H7 (cell line): Measurements from ENCODE around the gene ABCD1. TPM values are rescaled to one million over a fixed set of nuclear protein-coding genes. Genes with fewer than 3 reads are reported as not detected.
A peak's percentile ranks its signal among the peaks of the same experiment; 100 is the strongest.
"Not testable (repeated sequence)": the region's sequence is repeated elsewhere in the genome, so short reads cannot be mapped to it uniquely, and the experiment has no call there.

Experiments
- DNase-seq: peaks from one replicate; pipeline ENCODE4 v3.0.0; 2012
- H3K27me3 ChIP-seq: 2 replicates; pipeline ENCODE4 v1.6.0; 2011; ENCODE audit warnings: mild to moderate bottlenecking, low read length; ENCODE audit not compliant: control insufficient read depth, insufficient read depth
- H3K36me3 ChIP-seq: replicated peaks from 2 replicates; pipeline ENCODE4 v1.5.1; 2011; ENCODE audit warnings: low read length; ENCODE audit not compliant: control insufficient read depth, insufficient read depth
- H3K4me3 ChIP-seq: 2 replicates; pipeline ENCODE4 v1.5.1; 2011; ENCODE audit warnings: low read depth, mild to moderate bottlenecking, control low read depth, low read length, moderate library complexity; ENCODE audit not compliant: insufficient read depth
- total RNA-seq: library from RNA; depleted of rRNA; stranded (reverse); fragments of >200 nt; shearing (Covaris generic); gene quantifications from 2 replicates; pipeline ENCODE4 v1.2.3, GENCODE V29; 2014

ABCD1 gene
- total RNA-seq, 1 experiment from 2014 or later = 17.1 TPM

- not testable (repeated sequence) for H3K27me3 ChIP-seq, H3K36me3 ChIP-seq
- DNase-seq = peak; percentile 71
- H3K4me3 ChIP-seq = peak overlapping the region; percentile 35
Observed at GRCh38 chrX:153743468-153744209, 19.0 kb downstream of the ABCD1 start.

- peak; percentile 71 for DNase-seq
- H3K27me3 ChIP-seq = no peaks in the 10 kb centered on the region
- peak overlapping the region; percentile 35 for H3K4me3 ChIP-seq
- no peaks in the 10 kb centered on the region for H3K36me3 ChIP-seq
Observed at GRCh38 chrX:153744210-153745066, 19.8 kb downstream of the ABCD1 start.

- H3K4me3 ChIP-seq, DNase-seq, H3K36me3 ChIP-seq, H3K27me3 ChIP-seq: not testable (repeated sequence)
Observed at GRCh38 chrX:153745067-153745433, 20.4 kb downstream of the ABCD1 start.

- H3K27me3 ChIP-seq = no peaks in the 10 kb centered on the region
- H3K36me3 ChIP-seq = no peaks in the 10 kb centered on the region
- no peak overlapping the region for H3K4me3 ChIP-seq
- no peak for DNase-seq
Observed at GRCh38 chrX:153746359-153746758, 21.7 kb downstream of the ABCD1 start.

- DNase-seq, H3K27me3 ChIP-seq, H3K4me3 ChIP-seq, H3K36me3 ChIP-seq: not testable (repeated sequence)
Observed at GRCh38 chrX:153746991-153747390, 22.3 kb downstream of the ABCD1 start.

GRCh38 chrX:153749017-153749416 lies 24.4 kb downstream of the ABCD1 start:
- H3K27me3 ChIP-seq, DNase-seq, H3K36me3 ChIP-seq, H3K4me3 ChIP-seq: not testable (repeated sequence)

GRCh38 chrX:153750127-153750774 lies 25.6 kb downstream of the ABCD1 start:
- Histone ChIP-seq H3K36me3 (no peaks in the 10 kb centered on the region), H3K4me3 (no peak overlapping the region), H3K27me3 (no peaks in the 10 kb centered on the region)
- DNase-seq = peak; percentile 20

GRCh38 chrX:153755136-153755535 lies 30.5 kb downstream of the ABCD1 start:
- Histone ChIP-seq H3K27me3 (no peaks in the 10 kb centered on the region), H3K4me3 (no peak overlapping the region), H3K36me3 (no peaks in the 10 kb centered on the region)
- no peak for DNase-seq

- H3K27me3 ChIP-seq = no peaks in the 10 kb centered on the region
- H3K4me3 ChIP-seq = no peak overlapping the region
- H3K36me3 ChIP-seq = no peaks in the 10 kb centered on the region
- DNase-seq = peak; percentile 41
Observed at GRCh38 chrX:153761863-153762262, 37.2 kb downstream of the ABCD1 start.

GRCh38 chrX:153762626-153763173 lies 38.0 kb downstream of the ABCD1 start:
- peak; percentile 40 for DNase-seq
- H3K4me3 ChIP-seq = no peak overlapping the region
- no peaks in the 10 kb centered on the region for H3K36me3 ChIP-seq
- H3K27me3 ChIP-seq = no peaks in the 10 kb centered on the region

GRCh38 chrX:153763298-153763932 lies 38.8 kb downstream of the ABCD1 start:
- Histone ChIP-seq H3K36me3 (no peaks in the 10 kb centered on the region), H3K4me3 (no peak overlapping the region), H3K27me3 (no peaks in the 10 kb centered on the region)
- DNase-seq = peak; percentile 47

- Histone ChIP-seq H3K4me3 (no peak within 1 kb of the TSS), H3K27me3 (no peaks in the 10 kb centered on the region), H3K36me3 (no peaks in the 10 kb centered on the region)
Observed at GRCh38 chrX:153763989-153764755, 39.5 kb downstream of the ABCD1 start, which contains the start of gene PLXNB3. PLXNB3 (plus strand) TSS chrX:153764249; CDS start chrX:153765536, 1,287 bp downstream.

GRCh38 chrX:153764786-153765137 lies 40.1 kb downstream of the ABCD1 start:
- Histone ChIP-seq H3K36me3 (no peaks in the 10 kb centered on the region), H3K27me3 (no peaks in the 10 kb centered on the region), H3K4me3 (no peak overlapping the region)
- peak; percentile 57 for DNase-seq

More at GRCh38 chrX:153763989-153764755, 39.5 kb downstream of the ABCD1 start, which contains the start of gene PLXNB3:
- peak; percentile 94 for DNase-seq
